HG02759 (cell line): ENCODE measurements around the gene PCBP4.
A peak's percentile ranks its signal among the peaks of the same experiment; 100 is the strongest.

ENCODE experiments used
- ATAC-seq: cut with Tn5 transposase; IDR thresholded peaks from one replicate; pipeline ENCODE4 v1.9.1; 2021; ENCODE audit warnings: mild to moderate bottlenecking, moderate library complexity; ENCODE audit not compliant: unreplicated experiment

Gene PCBP4

GRCh38 chr3:51967384-51968169 lies at the start of gene PCBP4:
Gene PCBP4 (minus strand): TSS chr3:51967454. CDS start chr3:51961240, 6,214 bp downstream.
- peak; percentile 63 for ATAC-seq

- no peak for ATAC-seq
Observed at GRCh38 chr3:52015438-52016228, 48.4 kb upstream of the PCBP4 start.

GRCh38 chr3:52014613-52015012 lies 47.4 kb upstream of the PCBP4 start:
- no peak for ATAC-seq

- no peak for ATAC-seq
Observed at GRCh38 chr3:52013802-52014598, 46.7 kb upstream of the PCBP4 start.

- no peak for ATAC-seq
Observed at GRCh38 chr3:52012699-52013098, 45.4 kb upstream of the PCBP4 start.

GRCh38 chr3:52010431-52010830 lies 43.2 kb upstream of the PCBP4 start:
- no peak for ATAC-seq

- ATAC-seq = no peak
Observed at GRCh38 chr3:52007291-52007690, 40.0 kb upstream of the PCBP4 start.

GRCh38 chr3:52006820-52007133 lies 39.5 kb upstream of the PCBP4 start:
- no peak for ATAC-seq

GRCh38 chr3:52006017-52006819 lies 39.0 kb upstream of the PCBP4 start:
- no peak for ATAC-seq

- ATAC-seq = no peak
Observed at GRCh38 chr3:52005571-52005986, 38.3 kb upstream of the PCBP4 start.

GRCh38 chr3:52004906-52005395 lies 37.7 kb upstream of the PCBP4 start:
- ATAC-seq = no peak

GRCh38 chr3:52004163-52004787 lies 37.0 kb upstream of the PCBP4 start:
- no peak for ATAC-seq

- ATAC-seq = no peak
Observed at GRCh38 chr3:52002748-52003147, 35.5 kb upstream of the PCBP4 start.

- ATAC-seq = peak; percentile 88
Observed at GRCh38 chr3:52001443-52001974, 34.3 kb upstream of the PCBP4 start.

GRCh38 chr3:51999846-52000245 lies 32.6 kb upstream of the PCBP4 start:
- no peak for ATAC-seq

- ATAC-seq = no peak
Observed at GRCh38 chr3:51998774-51999173, 31.5 kb upstream of the PCBP4 start.

GRCh38 chr3:51997935-51998596 lies 30.8 kb upstream of the PCBP4 start:
- no peak for ATAC-seq

- no peak for ATAC-seq
Observed at GRCh38 chr3:51997172-51997571, 29.9 kb upstream of the PCBP4 start.
